A549 (cell line): ENCODE measurements around the gene PTPRN2.

Experiments
- CEBPB ChIP-seq, 2 experiments: fragments of >200 bp in 1 of 2; sonication (Bioruptor Twin) in 1 of 2; formaldehyde crosslinking in 1 of 2; IDR thresholded peaks; 2 replicates each; pipeline ENCODE4 v1.6.1; 2012 to 2016
- EP300 ChIP-seq, 2 experiments: fragments of >200 bp; sonication (Bioruptor Twin); formaldehyde crosslinking; IDR thresholded peaks; 2 replicates in 1 of 2; 3 replicates in 1 of 2; pipeline ENCODE4 v1.6.1; 2016 to 2017
- KDM5A ChIP-seq: fragments of 200-600 bp; sonication (generic); IDR thresholded peaks from 2 replicates; pipeline ENCODE4 v1.6.1; 2016; ENCODE audit warnings: antibody characterized with exemption, mild to moderate bottlenecking
- MAFK ChIP-seq: fragments of 450-650 bp; IDR thresholded peaks from 2 replicates; pipeline ENCODE4 v1.6.1; 2014; ENCODE audit not compliant: partially characterized antibody
- SMC3 ChIP-seq: fragments of >200 bp; sonication (Bioruptor Twin); formaldehyde crosslinking; IDR thresholded peaks from 3 replicates; pipeline ENCODE4 v1.6.1; 2018; ENCODE audit warnings: inconsistent platforms
- ZNF302 ChIP-seq: fragments of 250-450 bp; sonication (Bioruptor Pico); IDR thresholded peaks from 2 replicates; pipeline ENCODE4 v1.9.0; 2021; ENCODE audit warnings: inconsistent platforms, mild to moderate bottlenecking, moderate library complexity
- TF ChIP-seq, protein P1 (sequence below): fragments of >200 bp; sonication (Bioruptor Twin); formaldehyde crosslinking; IDR thresholded peaks from 3 replicates; pipeline ENCODE4 v1.5.1; 2016
- TF ChIP-seq, protein P2 (sequence below): fragments of 200-600 bp; sonication (generic); IDR thresholded peaks from 2 replicates; pipeline ENCODE4 v1.6.1; 2016; ENCODE audit warnings: antibody characterized with exemption, mild to moderate bottlenecking, moderate library complexity

DNA sequence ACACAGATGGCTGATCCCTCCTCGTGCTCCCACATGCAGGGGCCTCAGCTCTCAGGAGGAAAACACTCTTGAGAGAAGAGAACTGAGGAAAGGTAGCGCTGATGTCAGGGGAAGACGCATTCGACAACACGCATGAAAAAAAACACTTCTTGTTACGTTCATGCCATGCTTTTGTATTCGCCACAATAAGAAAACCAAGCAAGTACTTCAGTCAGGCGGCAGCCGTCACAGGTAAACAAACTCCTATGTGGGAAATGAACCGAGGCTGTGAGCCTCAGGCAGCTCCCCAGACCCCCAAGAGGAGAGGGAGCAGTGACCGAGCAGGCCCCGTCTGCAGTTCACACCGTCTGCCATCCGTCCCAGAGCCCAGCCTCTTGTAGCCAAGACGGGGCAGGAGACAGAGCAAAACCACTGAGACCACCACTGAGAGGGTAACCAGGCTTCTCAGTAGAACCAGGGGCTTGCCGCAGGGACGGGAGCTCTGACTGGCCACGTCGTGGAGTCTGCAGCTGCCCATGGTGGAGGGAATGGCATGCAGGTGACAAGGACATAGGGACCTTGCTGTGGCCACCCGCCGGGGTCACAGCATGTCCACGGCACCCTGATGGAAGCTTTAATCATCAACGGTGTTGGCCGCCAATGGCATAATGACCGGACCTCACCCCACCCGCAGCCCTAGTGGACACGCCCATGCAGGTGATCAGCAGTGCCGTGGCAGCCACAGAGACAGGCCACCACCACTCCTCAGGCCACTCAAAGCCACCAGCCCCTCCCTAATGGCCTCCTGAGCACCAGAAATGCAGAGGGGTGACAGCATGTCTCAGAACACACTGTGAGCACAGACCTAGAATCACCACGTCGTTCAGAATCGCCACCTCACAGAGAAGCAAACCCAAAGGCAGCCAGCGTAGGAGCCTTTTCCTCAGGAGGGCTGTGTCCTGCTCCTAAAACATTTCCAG is 304.3 kb downstream of the PTPRN2 start:
- TF ChIP-seq, protein P1, sequence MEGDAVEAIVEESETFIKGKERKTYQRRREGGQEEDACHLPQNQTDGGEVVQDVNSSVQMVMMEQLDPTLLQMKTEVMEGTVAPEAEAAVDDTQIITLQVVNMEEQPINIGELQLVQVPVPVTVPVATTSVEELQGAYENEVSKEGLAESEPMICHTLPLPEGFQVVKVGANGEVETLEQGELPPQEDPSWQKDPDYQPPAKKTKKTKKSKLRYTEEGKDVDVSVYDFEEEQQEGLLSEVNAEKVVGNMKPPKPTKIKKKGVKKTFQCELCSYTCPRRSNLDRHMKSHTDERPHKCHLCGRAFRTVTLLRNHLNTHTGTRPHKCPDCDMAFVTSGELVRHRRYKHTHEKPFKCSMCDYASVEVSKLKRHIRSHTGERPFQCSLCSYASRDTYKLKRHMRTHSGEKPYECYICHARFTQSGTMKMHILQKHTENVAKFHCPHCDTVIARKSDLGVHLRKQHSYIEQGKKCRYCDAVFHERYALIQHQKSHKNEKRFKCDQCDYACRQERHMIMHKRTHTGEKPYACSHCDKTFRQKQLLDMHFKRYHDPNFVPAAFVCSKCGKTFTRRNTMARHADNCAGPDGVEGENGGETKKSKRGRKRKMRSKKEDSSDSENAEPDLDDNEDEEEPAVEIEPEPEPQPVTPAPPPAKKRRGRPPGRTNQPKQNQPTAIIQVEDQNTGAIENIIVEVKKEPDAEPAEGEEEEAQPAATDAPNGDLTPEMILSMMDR, result no peak
- no peak for TF ChIP-seq SMC3
- TF ChIP-seq KDM5A, result no peak
- TF ChIP-seq ZNF302, result no peak
- TF ChIP-seq EP300 (IDR thresholded peaks at IDR 0.05), result no peak
- TF ChIP-seq, protein P2, sequence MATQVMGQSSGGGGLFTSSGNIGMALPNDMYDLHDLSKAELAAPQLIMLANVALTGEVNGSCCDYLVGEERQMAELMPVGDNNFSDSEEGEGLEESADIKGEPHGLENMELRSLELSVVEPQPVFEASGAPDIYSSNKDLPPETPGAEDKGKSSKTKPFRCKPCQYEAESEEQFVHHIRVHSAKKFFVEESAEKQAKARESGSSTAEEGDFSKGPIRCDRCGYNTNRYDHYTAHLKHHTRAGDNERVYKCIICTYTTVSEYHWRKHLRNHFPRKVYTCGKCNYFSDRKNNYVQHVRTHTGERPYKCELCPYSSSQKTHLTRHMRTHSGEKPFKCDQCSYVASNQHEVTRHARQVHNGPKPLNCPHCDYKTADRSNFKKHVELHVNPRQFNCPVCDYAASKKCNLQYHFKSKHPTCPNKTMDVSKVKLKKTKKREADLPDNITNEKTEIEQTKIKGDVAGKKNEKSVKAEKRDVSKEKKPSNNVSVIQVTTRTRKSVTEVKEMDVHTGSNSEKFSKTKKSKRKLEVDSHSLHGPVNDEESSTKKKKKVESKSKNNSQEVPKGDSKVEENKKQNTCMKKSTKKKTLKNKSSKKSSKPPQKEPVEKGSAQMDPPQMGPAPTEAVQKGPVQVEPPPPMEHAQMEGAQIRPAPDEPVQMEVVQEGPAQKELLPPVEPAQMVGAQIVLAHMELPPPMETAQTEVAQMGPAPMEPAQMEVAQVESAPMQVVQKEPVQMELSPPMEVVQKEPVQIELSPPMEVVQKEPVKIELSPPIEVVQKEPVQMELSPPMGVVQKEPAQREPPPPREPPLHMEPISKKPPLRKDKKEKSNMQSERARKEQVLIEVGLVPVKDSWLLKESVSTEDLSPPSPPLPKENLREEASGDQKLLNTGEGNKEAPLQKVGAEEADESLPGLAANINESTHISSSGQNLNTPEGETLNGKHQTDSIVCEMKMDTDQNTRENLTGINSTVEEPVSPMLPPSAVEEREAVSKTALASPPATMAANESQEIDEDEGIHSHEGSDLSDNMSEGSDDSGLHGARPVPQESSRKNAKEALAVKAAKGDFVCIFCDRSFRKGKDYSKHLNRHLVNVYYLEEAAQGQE, result no peak
- TF ChIP-seq MAFK, result no peak
- TF ChIP-seq CEBPB (IDR thresholded peaks at IDR 0.05), result no peak
